ENCODE results near the gene IL17REL.

IL17REL gene

GRCh38 chr22:49998718-49999062, 13.9 kb downstream of the IL17REL start:
- H3K4me3 ChIP-seq: no peak overlapping the region
- TF ChIP-seq, protein P1, sequence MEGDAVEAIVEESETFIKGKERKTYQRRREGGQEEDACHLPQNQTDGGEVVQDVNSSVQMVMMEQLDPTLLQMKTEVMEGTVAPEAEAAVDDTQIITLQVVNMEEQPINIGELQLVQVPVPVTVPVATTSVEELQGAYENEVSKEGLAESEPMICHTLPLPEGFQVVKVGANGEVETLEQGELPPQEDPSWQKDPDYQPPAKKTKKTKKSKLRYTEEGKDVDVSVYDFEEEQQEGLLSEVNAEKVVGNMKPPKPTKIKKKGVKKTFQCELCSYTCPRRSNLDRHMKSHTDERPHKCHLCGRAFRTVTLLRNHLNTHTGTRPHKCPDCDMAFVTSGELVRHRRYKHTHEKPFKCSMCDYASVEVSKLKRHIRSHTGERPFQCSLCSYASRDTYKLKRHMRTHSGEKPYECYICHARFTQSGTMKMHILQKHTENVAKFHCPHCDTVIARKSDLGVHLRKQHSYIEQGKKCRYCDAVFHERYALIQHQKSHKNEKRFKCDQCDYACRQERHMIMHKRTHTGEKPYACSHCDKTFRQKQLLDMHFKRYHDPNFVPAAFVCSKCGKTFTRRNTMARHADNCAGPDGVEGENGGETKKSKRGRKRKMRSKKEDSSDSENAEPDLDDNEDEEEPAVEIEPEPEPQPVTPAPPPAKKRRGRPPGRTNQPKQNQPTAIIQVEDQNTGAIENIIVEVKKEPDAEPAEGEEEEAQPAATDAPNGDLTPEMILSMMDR (IDR thresholded peaks at IDR 0.05): no peak
- no peak overlapping the region for H3K27ac ChIP-seq
- no peak for DNase-seq (ENCODE audit: low spot score)

DNA sequence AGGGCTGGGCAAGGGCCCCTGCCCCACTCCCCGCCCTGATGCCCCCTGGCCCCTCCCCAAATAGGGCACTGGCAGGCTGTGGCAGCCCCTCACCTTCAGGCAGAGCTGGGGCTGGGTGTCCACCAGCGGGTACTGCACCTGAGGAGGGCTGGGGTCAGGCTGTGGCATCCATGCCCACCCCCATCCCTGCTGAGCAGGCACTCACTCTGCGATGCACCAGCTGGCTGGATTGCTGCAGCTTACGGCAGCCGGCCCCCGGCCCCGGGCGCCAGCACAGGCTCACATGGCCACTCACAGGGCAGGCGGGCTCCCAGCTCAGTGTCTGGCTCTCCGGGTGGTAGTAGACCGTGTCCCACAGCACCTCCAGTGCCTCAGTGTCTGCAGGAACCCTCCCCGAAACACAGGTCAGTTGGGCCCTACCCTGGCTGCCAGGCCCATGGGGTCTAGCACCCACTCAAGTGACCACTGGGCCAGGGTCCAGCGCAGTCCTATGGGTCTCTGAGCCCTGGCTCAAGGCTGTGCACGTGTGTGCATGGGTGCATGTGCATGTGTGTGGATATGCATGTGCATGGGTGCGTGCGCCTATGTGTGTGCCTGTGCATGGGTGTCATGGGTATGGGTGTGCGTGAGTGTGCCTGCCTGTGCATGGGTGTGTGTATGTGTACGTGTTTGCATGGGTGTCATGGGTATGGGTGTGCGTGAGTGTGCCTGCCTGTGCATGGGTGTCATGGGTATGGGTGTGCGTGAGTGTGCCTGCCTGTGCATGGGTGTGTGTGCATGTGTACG, 14.4 kb downstream of the IL17REL start:
- TF ChIP-seq, protein P1 (IDR thresholded peaks at IDR 0.05): no peak
- no peak overlapping the region for H3K4me3 ChIP-seq
- H3K27ac ChIP-seq: no peak overlapping the region
- no peak for DNase-seq (ENCODE audit: low spot score)

GRCh38 chr22:49997251-49997599, 15.3 kb downstream of the IL17REL start:
- no peak overlapping the region for H3K27ac ChIP-seq
- TF ChIP-seq, protein P1 (IDR thresholded peaks at IDR 0.05): no peak
- no peak overlapping the region for H3K4me3 ChIP-seq
- no peak for DNase-seq (ENCODE audit: low spot score)

GRCh38 chr22:49996518-49997250, 15.9 kb downstream of the IL17REL start:
- Histone ChIP-seq H3K27ac (no peak overlapping the region), H3K4me3 (no peak overlapping the region)
- no peak for DNase-seq (ENCODE audit: low spot score)
- TF ChIP-seq, protein P1 (IDR thresholded peaks at IDR 0.05): no peak

DNA sequence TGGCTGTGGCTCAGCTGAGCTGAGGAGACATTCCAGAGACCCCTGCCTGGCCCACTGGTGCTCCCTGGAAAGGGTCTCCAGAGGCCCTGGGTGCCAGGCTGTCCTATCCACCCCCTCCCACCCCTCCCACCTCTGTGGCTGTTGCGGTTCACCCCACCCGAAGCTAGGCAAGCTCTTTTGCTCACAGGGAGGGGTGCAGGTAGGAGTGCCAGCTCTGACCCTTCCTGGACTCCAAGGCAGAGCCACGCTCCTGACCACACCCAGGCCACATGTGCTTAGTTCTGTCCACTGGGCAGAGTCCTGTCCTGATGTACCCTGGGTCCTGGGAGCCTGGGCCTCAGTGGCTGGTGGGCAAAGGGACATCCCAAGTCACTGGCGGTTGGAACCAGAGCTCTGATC, 16.4 kb downstream of the IL17REL start:
- Histone ChIP-seq H3K4me3 (no peak overlapping the region), H3K27ac (no peak overlapping the region)
- DNase-seq (ENCODE audit: low spot score): no peak
- TF ChIP-seq, protein P1 (IDR thresholded peaks at IDR 0.05): no peak

GRCh38 chr22:49995361-49996118, 17.0 kb downstream of the IL17REL start:
- TF ChIP-seq, protein P1 (IDR thresholded peaks at IDR 0.05): no peak
- no peak for DNase-seq (ENCODE audit: low spot score)
- H3K27ac ChIP-seq: no peak overlapping the region
- H3K4me3 ChIP-seq: no peak overlapping the region
